ENCODE data around the gene APOF. TPM values are rescaled to one million over a fixed set of nuclear protein-coding genes. Genes with fewer than 3 reads are reported as not detected.

Gene APOF
- total RNA-seq, 1 experiment from 2014 or later: 0.17 TPM

DNA sequence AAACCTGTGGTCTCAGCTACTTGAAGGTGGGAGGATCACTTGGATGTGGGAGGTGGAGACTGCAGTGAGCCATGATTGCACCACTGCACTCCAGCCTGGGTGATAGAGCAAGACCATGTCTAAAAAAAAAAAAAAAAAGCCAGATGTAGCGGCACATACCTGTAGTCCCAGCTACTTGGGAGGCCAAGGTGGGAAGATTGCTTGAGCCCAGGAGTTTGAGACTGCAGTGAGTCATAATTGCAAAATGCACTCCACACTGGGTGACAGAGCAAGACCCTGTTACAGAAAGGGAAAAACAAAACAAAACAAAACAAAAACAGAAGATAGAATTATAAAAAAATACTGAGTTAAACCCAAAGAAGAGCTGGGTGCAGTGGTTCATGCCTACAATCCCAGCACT lies 29.1 kb upstream of the APOF start (continued):
- TF ChIP-seq, protein P1, sequence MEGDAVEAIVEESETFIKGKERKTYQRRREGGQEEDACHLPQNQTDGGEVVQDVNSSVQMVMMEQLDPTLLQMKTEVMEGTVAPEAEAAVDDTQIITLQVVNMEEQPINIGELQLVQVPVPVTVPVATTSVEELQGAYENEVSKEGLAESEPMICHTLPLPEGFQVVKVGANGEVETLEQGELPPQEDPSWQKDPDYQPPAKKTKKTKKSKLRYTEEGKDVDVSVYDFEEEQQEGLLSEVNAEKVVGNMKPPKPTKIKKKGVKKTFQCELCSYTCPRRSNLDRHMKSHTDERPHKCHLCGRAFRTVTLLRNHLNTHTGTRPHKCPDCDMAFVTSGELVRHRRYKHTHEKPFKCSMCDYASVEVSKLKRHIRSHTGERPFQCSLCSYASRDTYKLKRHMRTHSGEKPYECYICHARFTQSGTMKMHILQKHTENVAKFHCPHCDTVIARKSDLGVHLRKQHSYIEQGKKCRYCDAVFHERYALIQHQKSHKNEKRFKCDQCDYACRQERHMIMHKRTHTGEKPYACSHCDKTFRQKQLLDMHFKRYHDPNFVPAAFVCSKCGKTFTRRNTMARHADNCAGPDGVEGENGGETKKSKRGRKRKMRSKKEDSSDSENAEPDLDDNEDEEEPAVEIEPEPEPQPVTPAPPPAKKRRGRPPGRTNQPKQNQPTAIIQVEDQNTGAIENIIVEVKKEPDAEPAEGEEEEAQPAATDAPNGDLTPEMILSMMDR (IDR thresholded peaks at IDR 0.05 in 2 of 3, conservative IDR thresholded peaks at IDR 0.05 in 1 of 3; ENCODE audit: borderline replicate concordance in 1 of 3, insufficient read depth in 1 of 3, low read depth in 2 of 3, low read length in 2 of 3): no peak

GRCh38 chr12:56389412-56389811 lies 26.8 kb upstream of the APOF start:
- Histone ChIP-seq H3K9me3 (ENCODE audit: control insufficient read depth in 1 of 2, insufficient read depth in 1 of 2, low read depth in 1 of 2, low read length in 2 of 2) (no peaks in the 10 kb centered on the region), H3K79me2 (ENCODE audit: insufficient read depth, low read length) (no peaks in the 10 kb centered on the region), H4K20me1 (ENCODE audit: insufficient read depth) (no peaks in the 10 kb centered on the region), H3K4me2 (ENCODE audit: low read length) (no peak overlapping the region), H3K27me3 (ENCODE audit: insufficient read depth, low read length) (no peaks in the 10 kb centered on the region), H3K4me3 (replicated peaks in 1 of 2; ENCODE audit: low read depth in 1 of 2, low read length in 2 of 2) (no peak overlapping the region), H2AFZ (ENCODE audit: low read depth, low read length, poor library complexity, severe bottlenecking) (no peak overlapping the region), H3K36me3 (ENCODE audit: control insufficient read depth in 1 of 2, insufficient read depth in 2 of 2, low read length in 2 of 2) (no peaks in the 10 kb centered on the region), H3K9ac (ENCODE audit: low read length) (no peak overlapping the region), H3K4me1 (ENCODE audit: control insufficient read depth in 1 of 2, insufficient read depth in 2 of 2, low read length in 2 of 2) (peaks cover 0 to 16% of the 10 kb centered on the region in 2 experiments; a peak in 2 of 4 replicates), H3K27ac (ENCODE audit: low read depth, low read length) (no peak overlapping the region), H3K9me2 (ENCODE audit: insufficient read depth) (no peaks in the 10 kb centered on the region; the same call in 1 of the 2 replicates)
- BruUV-seq (replicated peaks): no TSS peak
- intact Hi-C loops (cut with micrococcal nuclease): no loop called here
- DNase-seq (ENCODE audit: low read depth, low spot score) (no peak), ATAC-seq (no peak)
- ChIA-PET RAD21 (ENCODE audit: low non-redundant PET in 1 of 2, low total read pairs in 2 of 2, uncharacterized antibody in 2 of 2, unreplicated experiment in 2 of 2) (no interaction called here), CTCF (no interaction called here), POLR2A (no interaction called here)
- no peak for TF ChIP-seq RAD21 (IDR thresholded peaks at IDR 0.05; ENCODE audit: low read depth)
- TF ChIP-seq, protein P2, sequence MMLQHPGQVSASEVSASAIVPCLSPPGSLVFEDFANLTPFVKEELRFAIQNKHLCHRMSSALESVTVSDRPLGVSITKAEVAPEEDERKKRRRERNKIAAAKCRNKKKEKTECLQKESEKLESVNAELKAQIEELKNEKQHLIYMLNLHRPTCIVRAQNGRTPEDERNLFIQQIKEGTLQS (IDR thresholded peaks at IDR 0.05): no peak
- TF ChIP-seq, protein P3, sequence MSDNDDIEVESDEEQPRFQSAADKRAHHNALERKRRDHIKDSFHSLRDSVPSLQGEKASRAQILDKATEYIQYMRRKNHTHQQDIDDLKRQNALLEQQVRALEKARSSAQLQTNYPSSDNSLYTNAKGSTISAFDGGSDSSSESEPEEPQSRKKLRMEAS (IDR thresholded peaks at IDR 0.05): no peak
- no peak for TF ChIP-seq POLR2AphosphoS5 (IDR thresholded peaks at IDR 0.05; ENCODE audit: low read depth, low read length)
- TF ChIP-seq CEBPB (IDR thresholded peaks at IDR 0.05; ENCODE audit: low read depth): no peak
- no peak for TF ChIP-seq EZH2 (IDR thresholded peaks at IDR 0.05)
- no peak for TF ChIP-seq SP1 (IDR thresholded peaks at IDR 0.05; ENCODE audit: low read depth)
- no peak for TF ChIP-seq POLR2A (IDR thresholded peaks at IDR 0.05; ENCODE audit: borderline replicate concordance, extremely low read depth, insufficient read depth, insufficient read length)
- no peak for TF ChIP-seq CBX3 (IDR thresholded peaks at IDR 0.05; ENCODE audit: low read depth)
